ENCODE measurements around the gene TMEM150C.
"Not testable (repeated sequence)": the region's sequence is repeated elsewhere in the genome, so short reads cannot be mapped to it uniquely, and the experiment has no call there.

TMEM150C gene

DNA sequence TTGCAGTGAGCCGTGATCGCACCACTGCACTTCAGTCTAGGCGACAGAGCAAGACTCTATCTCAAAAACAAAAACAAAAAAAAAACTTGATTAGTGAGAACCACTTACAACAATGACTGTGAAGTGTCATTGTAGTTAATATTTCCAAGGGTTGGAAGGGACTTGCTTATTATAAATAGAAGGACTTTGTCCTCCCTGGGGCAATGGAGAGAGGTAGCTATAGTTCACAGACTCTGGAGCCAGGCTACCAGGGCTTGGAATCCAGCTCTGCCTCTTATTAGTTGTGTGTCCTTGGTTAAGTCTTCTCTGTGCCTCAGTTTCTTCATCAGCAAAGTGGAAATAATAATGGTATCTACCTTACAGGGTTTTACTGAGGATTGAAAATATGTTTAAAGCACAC is 51.6 kb downstream of the TMEM150C start:
- DNase-seq: no peak

DNA sequence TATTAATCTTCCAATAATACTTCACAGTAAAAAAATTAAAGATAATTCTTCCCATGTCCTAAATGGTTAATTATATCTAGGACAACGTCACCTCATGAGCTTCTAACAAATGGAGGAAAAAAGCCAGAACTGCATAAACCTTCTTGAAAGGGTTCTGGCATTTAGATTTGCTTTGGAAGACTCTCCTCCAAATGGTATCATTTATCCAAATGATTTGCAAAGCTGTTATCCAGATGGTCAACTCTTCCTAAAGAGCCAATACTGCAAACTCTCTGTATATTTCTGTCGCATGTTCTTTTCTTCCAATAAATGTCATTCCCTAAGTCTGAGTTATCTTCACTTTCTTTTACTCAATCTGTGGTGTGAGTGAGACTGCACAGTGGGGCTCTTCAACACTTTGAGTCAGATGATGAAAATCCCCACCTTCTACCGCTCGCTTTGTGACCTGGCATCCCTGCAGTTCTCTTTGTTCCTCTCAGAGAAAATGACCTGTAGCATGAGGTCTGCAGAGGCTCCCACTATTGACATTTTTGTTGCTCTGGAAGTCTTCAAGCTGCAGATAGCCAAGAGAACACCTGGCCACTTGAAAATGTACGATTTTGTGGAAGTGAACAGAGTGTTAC is 52.9 kb downstream of the TMEM150C start:
- DNase-seq: peak; percentile 78

DNA sequence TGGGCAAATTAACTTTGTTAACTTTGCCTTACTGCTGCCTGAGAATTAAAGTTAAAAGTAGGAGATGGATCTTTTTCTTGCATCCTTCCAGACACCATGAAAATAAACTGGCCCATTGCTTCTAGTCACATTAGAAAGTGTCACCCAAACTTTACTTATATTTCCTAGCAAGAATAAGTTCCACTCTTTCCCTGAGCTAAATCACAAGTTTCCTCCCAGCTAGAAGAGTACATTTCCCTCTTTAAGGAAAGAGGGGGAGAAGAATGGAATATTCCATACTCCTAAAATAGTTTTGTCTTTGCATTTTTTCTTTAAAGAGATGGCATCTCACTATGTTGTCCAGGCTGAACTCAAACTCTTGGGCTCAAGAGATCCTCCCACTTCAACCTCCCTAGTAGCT is 53.8 kb downstream of the TMEM150C start:
- no peak for DNase-seq

DNA sequence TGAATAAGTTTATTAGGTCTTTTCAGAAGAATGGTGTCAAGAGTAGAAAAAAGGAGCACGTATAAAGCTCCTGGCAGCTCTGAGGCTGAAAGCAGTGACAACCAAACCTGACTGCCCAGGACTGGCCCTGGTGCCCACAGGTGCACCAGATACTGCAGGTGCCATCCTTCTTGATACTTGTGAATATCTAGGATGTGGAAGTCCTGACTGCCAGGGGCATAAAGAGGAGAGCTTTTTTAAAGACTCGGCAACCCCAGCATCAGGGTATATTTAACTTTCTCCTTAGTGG is 60.7 kb downstream of the TMEM150C start:
- DNase-seq: peak; percentile 97

DNA sequence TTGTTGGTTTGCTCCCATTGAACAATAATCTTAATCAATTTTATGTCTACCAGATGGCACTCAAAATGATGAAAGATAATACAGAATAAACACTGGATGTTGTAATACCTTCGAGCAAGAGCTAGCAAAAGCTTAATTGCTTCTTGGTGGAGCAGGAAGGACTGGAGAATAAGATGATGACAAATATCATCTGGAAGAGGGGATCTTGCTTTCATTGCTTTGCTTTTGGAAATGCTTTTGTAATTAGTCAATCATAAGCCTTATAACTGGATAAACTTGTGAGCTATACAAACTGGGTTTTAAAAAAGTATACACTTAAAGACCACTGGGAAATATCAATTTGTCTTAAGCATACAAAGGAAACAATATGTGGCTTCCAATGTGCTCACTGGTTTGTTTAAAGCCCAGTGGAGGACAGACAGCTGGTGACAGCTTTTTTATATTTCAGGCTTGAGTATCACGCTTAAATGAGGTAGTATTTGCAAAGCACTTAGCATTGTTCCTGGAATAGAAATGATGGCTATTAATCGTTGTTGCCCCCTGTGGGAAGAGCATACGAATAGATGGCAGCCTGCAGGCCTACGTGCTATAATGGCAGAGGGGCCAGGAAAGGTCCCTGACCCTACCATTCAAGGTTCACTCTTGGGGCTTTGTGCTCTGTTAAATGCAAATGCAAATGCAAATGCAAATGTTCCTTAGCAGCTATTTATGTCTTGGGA is 61.2 kb downstream of the TMEM150C start:
- DNase-seq: peak; percentile 99

DNA sequence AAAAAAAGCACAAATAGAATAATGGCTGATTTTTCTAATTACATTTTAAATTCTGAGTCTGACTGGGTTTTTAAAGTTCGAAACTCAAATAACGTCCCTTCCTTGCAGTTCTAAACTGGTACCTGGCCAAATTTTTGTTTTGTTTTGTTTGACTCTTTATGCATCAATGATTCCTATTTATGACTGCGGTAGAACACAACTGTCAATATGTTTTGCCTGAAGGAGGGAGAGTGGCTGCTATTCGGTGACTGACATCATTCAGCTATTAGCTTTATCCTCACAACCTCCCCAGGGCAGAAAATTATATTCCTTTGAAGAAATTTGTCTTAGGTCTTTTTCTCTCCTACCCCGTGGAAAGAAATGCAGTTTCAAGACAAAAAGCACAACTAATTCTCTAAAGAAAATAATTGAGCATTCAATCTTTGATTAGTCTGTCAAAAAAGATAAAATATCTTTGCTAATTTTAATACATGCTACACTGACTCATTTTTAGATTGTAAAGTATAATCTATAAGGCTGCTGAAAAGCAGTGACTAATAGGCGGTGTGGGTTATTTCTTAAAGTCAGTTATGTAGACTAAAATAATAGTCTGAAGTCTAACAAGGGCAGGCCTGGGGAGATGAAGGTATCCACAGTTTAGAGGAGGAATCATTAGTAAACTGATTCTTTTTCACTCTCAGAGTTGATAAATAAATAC is 61.9 kb downstream of the TMEM150C start:
- DNase-seq: peak; percentile 87

DNA sequence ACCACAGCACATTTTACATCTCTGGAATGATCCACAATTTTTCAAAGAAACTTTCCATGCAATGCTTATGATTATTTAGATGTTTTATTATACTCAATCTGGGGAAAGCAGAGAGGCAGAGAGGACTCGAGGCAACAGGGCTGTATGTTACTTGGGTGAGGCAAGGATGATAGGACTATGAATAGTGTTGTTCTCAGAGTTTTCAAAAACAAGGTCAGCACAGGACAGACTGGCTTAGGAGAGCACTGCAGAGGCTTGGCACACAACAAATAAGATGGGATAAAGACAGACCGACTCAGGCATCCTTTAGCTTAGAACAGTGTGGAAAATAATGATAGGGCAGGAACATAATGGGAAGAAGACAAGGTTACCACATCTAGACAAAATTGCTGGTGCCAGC is 65.4 kb downstream of the TMEM150C start:
- no peak for DNase-seq

DNA sequence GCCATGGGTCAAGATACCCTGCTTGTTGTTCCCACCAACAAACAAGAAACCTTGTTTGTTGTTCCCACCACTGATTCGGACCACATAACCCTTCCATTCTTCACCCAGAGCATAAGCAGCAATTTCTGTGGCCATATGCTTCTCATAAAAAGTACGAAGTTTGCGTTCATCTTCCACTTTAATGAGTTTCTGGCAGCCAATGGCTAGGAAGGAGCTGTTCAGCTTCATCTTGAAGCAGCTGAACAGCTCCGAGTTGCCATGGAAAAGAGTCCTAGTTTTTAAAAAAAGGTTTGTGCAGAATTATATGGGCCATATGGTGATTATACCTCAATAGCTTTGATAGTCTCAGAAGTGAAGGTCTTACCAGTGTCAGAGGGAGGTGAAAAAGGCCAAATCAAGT is 66.1 kb downstream of the TMEM150C start:
- no peak for DNase-seq

DNA sequence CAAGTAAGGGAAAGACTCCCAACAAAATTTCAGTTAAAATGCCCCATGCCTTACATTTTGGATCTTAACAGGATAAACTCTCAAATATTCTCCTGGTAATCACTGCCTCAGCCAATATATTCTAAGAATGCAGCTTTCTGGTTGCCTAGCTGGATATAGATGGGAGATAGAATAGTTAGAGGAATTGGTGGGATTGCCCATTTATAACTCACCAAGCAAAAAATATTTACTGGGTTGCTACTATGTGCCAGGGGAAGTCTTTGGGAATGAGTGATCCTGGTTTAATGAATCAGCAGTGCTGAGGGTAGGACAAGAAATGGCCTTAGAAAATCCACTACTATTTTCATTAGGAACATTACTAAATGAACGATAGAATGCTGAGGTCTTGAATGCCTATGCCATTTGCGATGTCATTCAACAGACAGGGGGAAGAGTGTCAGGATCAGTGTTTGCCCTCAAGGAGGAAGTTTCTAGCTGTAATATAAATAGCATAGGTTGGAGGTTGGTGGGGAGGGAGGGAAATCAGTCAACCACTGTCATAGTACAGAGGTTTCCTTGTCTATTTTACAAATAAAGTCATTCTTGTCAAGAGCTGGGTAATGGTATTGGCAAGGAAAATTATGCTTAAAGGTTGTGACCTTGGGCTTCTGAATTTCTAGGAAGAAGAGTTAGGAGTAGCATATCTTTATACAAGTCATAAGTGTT is 67.9 kb downstream of the TMEM150C start:
- no peak for DNase-seq

DNA sequence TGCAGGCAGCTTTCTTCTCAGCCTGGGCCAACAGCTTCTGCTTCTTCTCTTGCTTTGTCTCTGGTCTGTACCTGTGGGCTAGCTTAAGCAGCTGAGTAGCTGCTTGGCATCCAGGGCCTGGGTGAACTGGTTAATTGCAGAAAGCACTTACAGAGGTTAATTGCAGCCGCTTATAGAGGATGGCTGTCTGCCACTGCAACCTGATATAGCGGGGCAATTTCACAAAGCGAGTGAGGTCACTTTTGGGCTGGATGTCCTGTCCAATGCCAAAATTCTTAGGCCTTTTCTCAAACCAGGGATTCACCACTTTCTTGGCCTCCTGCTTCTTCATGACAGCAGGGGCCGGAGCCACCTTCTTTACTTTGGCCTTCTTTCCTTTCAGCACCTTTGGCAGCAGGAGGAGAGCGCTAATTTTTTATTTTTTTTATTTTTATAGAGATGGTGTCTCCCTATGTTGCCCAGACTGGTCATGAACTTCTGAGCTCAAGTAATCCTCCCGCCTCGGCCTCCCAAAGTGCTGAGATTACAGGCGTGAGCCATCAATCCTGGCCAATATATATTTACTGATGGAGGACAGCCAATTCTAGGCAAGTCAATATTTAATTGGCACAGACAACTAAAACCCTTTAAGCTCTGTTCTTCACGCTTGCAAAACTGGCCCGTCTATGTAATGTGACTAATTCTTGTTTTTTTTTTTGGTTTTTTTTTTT is 70.4 kb downstream of the TMEM150C start:
- DNase-seq: peak; percentile 44

DNA sequence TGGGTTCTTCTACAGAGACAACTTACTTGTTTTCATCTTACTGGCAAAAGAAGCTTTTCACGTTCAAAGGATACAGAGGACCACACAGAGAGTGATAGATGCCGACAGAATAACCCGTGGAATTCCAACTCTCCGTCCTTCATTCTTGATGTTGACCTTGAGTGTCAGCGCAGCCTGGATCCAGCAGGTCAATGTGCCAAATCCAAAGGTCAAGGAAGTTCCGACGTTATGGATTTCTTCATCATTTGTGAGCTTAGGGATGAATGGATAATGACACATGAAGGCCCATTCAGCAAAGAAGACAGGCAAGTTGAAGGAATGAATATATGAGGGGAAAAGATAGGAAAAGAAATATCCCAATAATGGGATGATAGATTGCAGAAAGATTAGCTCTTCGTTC is 71.8 kb downstream of the TMEM150C start:
- no peak for DNase-seq

DNA sequence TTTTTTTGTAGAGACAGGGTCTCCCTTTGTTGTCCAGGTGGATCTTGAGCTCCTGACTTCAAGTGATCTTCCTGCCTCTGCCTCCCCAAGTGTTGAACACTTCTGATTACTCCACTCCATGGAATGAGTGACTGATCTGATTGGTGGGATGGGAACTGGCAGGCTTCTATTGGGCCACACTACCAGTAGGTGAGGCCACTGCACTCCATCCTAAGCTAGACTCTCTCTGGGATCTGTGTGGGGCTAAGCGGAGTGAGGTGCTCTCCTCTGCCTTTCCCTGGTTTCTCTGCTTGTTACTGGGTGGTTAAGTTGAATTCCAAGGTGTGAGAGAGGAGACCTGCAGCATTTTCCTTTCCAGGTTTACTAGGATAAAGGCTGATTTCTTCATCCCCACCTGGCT is 72.7 kb downstream of the TMEM150C start:
- no peak for DNase-seq

DNA sequence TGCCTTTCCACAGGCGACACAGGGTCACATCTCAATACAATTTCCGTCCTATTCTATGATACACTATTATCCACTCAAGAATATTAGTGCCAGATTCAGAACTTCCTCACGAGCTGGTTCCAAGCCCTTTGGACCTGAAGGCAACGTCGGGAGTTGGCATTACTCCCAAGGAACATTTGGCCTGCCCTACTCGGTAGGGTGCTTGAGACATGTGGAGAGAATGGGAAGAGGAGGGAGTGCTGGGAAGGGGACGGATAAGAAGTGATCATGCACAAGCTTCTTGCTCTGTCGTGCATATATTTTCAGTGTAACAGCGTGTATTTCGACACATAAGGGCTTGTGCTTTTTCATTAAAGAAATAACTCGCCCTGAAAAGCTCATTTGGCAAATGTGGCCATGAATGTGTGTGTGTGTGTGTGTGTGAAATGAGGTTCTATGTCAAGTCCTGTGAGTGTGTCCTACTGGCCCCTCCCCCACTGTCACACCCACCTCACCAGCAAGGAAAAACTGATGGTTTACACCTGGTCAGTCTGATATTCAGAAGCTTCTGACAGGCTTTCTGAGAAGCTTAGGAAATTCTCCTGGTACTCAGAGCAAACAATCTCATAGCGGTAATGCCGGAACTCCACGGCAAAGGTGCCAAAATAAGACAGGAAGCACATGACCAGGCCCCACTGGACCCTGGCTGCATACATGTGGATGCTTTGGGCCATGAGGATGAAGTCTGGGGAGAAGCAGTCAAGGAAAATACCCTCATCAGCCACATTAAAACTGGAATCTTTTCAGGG is 76.6 kb downstream of the TMEM150C start:
- no peak for DNase-seq

DNA sequence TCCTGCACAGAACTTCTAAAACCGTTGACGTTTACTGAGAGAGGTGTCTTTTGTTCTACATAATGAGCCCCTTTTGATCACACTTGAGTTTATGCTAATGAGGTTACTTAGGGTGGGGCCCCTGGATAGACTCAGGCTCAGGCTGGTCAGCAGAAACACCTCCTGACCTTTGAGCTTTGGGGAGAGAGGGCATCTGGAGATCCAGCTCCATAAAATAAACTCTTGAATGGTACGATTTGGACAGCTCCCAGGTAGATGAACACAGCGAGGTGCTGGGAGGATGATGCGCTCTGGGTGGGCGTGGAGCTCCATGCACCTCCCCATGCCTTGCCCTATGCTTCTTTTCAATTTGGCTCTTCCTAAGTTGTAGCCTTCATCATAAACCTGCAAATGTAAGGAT is 79.4 kb downstream of the TMEM150C start:
- DNase-seq: no peak

DNA sequence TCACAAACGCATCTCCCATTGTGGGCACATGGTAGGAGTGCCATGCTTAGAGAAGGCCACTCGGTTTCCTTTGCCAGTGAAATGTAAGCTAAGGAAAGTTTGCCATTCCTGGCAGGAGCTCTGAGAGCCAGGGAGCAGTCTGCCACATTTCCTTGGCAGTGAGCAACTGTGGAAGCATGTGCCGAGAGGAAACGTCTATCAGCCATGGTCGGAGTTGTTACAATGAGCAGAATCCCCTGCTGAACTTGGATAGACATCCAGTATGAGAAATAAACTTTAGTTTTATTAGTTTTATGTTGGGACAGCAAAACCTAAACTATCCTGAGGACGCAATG is 80.3 kb downstream of the TMEM150C start:
- DNase-seq: no peak

DNA sequence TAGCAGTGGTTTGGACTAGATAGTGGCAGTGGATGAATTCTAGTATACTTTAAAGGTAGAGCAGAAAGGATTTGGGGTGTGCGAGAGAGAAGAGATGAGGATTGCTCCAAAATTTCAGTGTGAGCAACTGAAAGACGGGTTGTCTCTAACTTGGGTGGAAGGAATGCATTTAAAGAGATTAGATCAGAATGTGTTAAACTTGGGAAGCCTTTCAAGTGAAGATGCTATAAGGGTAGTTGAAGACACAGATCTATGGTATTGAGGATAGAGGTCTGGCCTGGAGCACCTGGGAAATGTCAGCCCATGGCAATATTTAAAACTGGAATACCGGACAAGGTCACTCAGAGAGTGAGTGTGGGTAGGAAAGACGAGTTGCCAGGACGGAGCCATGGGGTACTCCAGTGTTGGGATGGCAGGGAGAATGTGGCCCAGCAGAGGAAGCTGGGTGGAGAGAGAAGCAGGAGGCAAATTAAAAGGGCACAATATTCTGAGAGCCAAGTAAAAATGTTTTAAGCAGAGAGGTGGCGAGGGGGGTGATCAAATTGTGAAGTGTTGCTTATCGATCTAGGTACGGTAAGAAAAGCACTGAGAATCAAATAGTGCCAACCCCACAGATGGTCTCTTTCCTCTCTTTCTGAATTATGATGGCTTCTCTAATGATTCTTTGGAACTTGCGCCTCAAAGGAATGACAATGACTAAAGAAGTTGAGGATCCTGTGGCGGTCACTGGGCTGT is 80.8 kb downstream of the TMEM150C start:
- no peak for DNase-seq

DNA sequence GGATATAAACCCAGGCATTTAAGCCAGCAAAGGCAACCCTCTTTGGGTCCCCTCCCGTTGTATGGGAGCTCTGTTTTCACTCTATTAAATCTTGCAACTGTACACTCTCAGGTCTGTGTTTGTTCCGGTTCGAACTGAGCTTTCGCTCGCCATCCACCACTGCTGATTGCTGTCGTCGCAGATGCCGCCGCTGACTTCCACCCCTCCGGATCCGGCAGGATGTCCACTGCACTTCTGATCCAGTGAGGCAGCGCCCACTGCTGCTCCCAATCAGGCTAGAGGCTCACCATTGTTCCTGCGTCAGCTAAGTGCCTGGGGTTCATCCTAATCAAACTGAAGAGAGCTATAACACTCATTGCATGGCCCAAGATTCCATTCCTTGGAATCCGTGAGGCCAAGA is 82.2 kb downstream of the TMEM150C start:
- no peak for DNase-seq

DNA sequence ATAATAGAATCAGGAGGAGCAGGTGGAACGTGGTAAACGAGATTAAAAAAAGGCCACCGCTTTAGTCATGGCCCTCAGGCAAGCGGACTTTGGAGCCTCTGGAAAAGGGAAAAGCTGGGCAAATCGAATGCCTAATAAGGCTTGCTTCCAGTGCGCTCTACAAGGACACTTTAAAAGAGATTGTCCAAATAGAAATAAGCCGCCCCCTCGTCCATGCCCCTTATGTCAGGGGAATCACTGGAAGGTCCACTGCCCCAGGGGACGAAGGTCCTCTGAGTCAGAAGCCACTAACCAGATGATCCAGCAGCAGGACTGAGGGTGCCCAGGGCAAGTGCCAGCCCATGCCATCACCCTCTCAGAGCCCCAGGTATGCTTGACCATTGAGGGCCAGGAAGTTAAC is 84.3 kb downstream of the TMEM150C start:
- DNase-seq: not testable (repeated sequence)

DNA sequence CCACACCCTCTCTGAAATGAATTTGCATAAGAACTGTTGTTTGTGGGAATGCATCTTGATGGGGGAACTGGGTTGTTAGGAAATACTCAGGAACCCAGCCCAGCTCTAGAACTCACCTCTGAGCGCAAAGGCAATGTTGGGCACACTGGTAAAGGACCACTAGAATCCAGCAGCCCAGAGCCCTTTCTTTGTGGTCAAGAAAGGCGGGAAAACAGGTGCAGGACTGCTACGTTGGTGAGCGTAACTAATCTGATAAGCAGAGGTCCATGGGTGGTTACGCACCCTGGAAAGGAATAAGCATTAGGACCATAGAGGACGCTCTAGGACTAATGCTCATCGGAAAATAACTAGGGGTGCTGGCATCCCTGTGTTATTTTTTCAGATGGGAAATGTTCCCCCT is 85.9 kb downstream of the TMEM150C start:
- not testable (repeated sequence) for DNase-seq

DNA sequence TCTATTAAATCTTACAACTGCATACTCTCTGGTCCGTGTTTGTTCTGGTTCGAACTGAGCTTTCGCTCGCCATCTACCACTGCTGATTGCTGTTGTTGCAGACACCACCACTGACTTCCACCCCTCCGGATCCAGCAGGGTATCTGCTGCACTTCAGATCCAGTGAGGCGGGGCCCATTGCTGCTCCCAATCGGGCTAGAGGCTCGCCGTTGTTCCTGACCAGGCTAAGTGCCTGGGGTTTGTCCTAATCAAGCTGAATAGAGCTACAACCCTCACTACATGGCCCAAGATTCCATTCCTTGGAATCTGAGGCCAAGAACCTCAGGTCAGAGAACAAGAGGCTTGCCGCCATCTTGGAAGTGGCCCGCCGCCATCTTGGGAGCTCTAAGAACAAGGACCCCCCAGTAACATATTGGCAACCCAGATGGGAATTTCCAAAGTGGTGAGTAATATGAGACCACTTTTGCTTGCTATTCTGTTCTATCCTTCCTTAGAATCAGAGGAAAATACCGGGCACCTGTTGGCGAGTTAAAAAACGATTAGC is 88.1 kb downstream of the TMEM150C start:
- no peak for DNase-seq

DNA sequence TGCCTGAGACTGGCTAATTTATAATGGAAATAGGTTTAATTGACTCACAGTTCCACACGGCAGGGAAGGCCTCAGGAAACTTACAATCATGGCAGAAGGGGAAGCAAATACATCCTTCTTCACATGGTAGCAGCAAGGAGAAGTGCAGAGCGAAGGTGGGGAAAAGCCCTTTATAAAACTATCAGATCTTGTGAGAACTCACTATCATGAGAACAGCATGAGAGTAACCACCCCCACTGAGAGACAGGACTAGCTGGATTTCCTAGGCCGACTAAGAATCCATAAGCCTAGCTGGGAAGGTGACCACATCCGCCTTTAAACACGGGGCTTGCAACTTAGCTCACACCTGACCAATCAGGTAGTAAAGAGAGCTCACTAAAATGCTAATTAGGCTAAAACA is 88.7 kb downstream of the TMEM150C start:
- DNase-seq: not testable (repeated sequence)

Measured in NCI-H510A treated with DMSO at 0.1 percent for 48 hours (cell line).